H1 (cell line): ENCODE data around the gene OR6N2. TPM values are rescaled to one million over a fixed set of nuclear protein-coding genes. Genes with fewer than 3 reads are reported as not detected.

Source experiments
- CTCF ChIA-PET: fragments of 300-600 bp; sonication (Branson Sonifier 250); formaldehyde crosslinking; loops from one replicate; lab custom pipeline; 2021; ENCODE audit not compliant: partially characterized antibody; lab: Charles Lee
- POLR2A ChIA-PET: fragments of 300-600 bp; sonication (Branson Sonifier 250); formaldehyde crosslinking; loops from one replicate; lab custom pipeline; 2021; ENCODE audit warnings: inconsistent platforms; ENCODE audit not compliant: partially characterized antibody; lab: Charles Lee
- DNase-seq, 2 experiments: peaks; one replicate each; pipeline versions ENCODE4 v3.0.0 to v3.0.0-alpha.2; 2010 to 2022; ENCODE audit warnings: low spot score in 2 of 2, low read depth in 1 of 2, mixed read lengths in 1 of 2
- FAIRE-seq: peaks from 2 replicates; lab custom pipeline; 2011; peaks lifted over from hg19 to GRCh38; lab: Jason Lieb, UNC
- H2AFZ ChIP-seq: 2 replicates; pipeline ENCODE4 v1.8.1; 2012; ENCODE audit warnings: low read length, inconsistent platforms
- H2AK5ac ChIP-seq: 2 replicates; pipeline ENCODE4 v1.6.1; 2013; ENCODE audit warnings: low read depth, low read length
- H2BK120ac ChIP-seq: replicated peaks from 2 replicates; pipeline ENCODE3; 2013; ENCODE audit warnings: low read depth, low read length, inconsistent platforms
- H2BK12ac ChIP-seq: 2 replicates; pipeline ENCODE4 v1.6.1; 2013; ENCODE audit warnings: low read depth, low read length
- H2BK15ac ChIP-seq: 2 replicates; pipeline ENCODE4 v1.6.1; 2013; ENCODE audit warnings: low read length
- H2BK20ac ChIP-seq: 2 replicates; pipeline ENCODE4 v1.6.1; 2013; ENCODE audit warnings: low read length
- H2BK5ac ChIP-seq: 2 replicates; pipeline ENCODE4 v1.6.1; 2013; ENCODE audit warnings: low read depth, low read length
- H3K14ac ChIP-seq: 2 replicates; pipeline ENCODE4 v1.6.1; 2013; ENCODE audit warnings: inconsistent platforms; ENCODE audit not compliant: insufficient read length
- H3K18ac ChIP-seq: 2 replicates; pipeline ENCODE4 v1.6.1; 2013; ENCODE audit warnings: low read length; ENCODE audit errors: extremely low read depth
- H3K23ac ChIP-seq: 2 replicates; pipeline ENCODE4 v1.6.1; 2013; ENCODE audit warnings: inconsistent platforms; ENCODE audit not compliant: insufficient read length
- H3K23me2 ChIP-seq: 2 replicates; pipeline ENCODE4 v1.6.1; 2013; ENCODE audit warnings: low read depth, low read length
- H3K27ac ChIP-seq: 2 replicates; pipeline ENCODE4 v1.6.1; 2011; ENCODE audit warnings: low read depth, low read length, inconsistent platforms
- H3K27me3 ChIP-seq, 4 experiments: replicated peaks in 1 of 4; 1 replicate in 1 of 4; 2 replicates in 3 of 4; pipeline versions ENCODE4 v1.6.1 to v1.8.1; 2011 to 2013; ENCODE audit warnings: low read length in 3 of 4, mild to moderate bottlenecking in 3 of 4, inconsistent platforms in 2 of 4, mixed read lengths in 2 of 4, moderate library complexity in 1 of 4; ENCODE audit not compliant: control insufficient read depth in 3 of 4, insufficient read depth in 3 of 4; ENCODE audit errors: extremely low read depth in 1 of 4
- H3K36me3 ChIP-seq, 4 experiments: 2 replicates each; pipeline versions ENCODE4 v1.6.1 to v1.8.1; 2011 to 2013; ENCODE audit warnings: mild to moderate bottlenecking in 4 of 4, low read length in 3 of 4, moderate library complexity in 2 of 4, control low read depth in 1 of 4, inconsistent platforms in 1 of 4; ENCODE audit not compliant: insufficient read depth in 4 of 4, control insufficient read depth in 2 of 4
- H3K4ac ChIP-seq: replicated peaks from 2 replicates; pipeline ENCODE3; 2013; ENCODE audit warnings: low read length, low read depth, mixed read lengths, inconsistent platforms; ENCODE audit not compliant: insufficient read length
- H3K4me1 ChIP-seq, 4 experiments: replicated peaks in 1 of 4; 1 replicate in 1 of 4; 2 replicates in 3 of 4; pipeline versions ENCODE4 v1.6.1 to v1.8.1; 2011 to 2013; ENCODE audit warnings: low read length in 3 of 4, inconsistent platforms in 2 of 4, mixed read lengths in 1 of 4; ENCODE audit not compliant: insufficient read depth in 4 of 4, control insufficient read depth in 3 of 4
- H3K4me2 ChIP-seq, 2 experiments: 2 replicates each; pipeline versions ENCODE4 v1.6.1 to v1.8.1; 2011 to 2013; ENCODE audit warnings: low read depth in 2 of 2, low read length in 2 of 2, control low read depth in 1 of 2, inconsistent platforms in 1 of 2, mild to moderate bottlenecking in 1 of 2; ENCODE audit not compliant: insufficient read depth in 1 of 2
- H3K4me3 ChIP-seq, 4 experiments: fragments of 200-600, 300-600 bp in 1 of 4; sonication (generic), shearing (Covaris generic), sonication (Bioruptor Twin) in 1 of 4; 2 replicates each; pipeline versions ENCODE4 v1.5.1 to v1.8.1; 2011 to 2016; ENCODE audit warnings: low read length in 4 of 4, low read depth in 3 of 4, control low read depth in 2 of 4, inconsistent platforms in 2 of 4, mild to moderate bottlenecking in 2 of 4, mixed read lengths in 1 of 4, moderate library complexity in 1 of 4; ENCODE audit not compliant: insufficient read depth in 2 of 4; ENCODE audit errors: extremely low read depth in 1 of 4
- H3K56ac ChIP-seq: replicated peaks from 2 replicates; pipeline ENCODE3; 2013; ENCODE audit warnings: low read depth, mild to moderate bottlenecking, mixed read lengths, low read length, inconsistent platforms; ENCODE audit not compliant: insufficient read length
- H3K79me1 ChIP-seq: 2 replicates; pipeline ENCODE4 v1.6.1; 2013; ENCODE audit warnings: low read depth, low read length, control low read depth
- H3K79me2 ChIP-seq, 2 experiments: 2 replicates each; pipeline versions ENCODE4 v1.6.1 to v1.8.1; 2012 to 2013; ENCODE audit warnings: low read length in 2 of 2, mild to moderate bottlenecking in 2 of 2, inconsistent platforms in 1 of 2; ENCODE audit not compliant: insufficient read depth in 2 of 2, control insufficient read depth in 1 of 2
- H3K9ac ChIP-seq, 4 experiments: replicated peaks in 1 of 4; 1 replicate in 1 of 4; 2 replicates in 3 of 4; pipeline versions ENCODE4 v1.6.1 to v1.8.1; 2011 to 2013; ENCODE audit warnings: low read depth in 3 of 4, low read length in 3 of 4, control low read depth in 2 of 4, mild to moderate bottlenecking in 2 of 4, moderate library complexity in 2 of 4, inconsistent platforms in 1 of 4; ENCODE audit errors: extremely low read depth in 1 of 4
- H3K9me3 ChIP-seq, 2 experiments: 2 replicates each; pipeline versions ENCODE4 v1.6.1 to v1.8.1; 2012 to 2013; ENCODE audit warnings: mild to moderate bottlenecking in 2 of 2, moderate library complexity in 2 of 2, control low read depth in 1 of 2, inconsistent platforms in 1 of 2, low read depth in 1 of 2, low read length in 1 of 2, mixed read lengths in 1 of 2; ENCODE audit not compliant: insufficient read depth in 2 of 2
- H4K20me1 ChIP-seq, 2 experiments: replicated peaks in 1 of 2; 2 replicates each; pipeline versions ENCODE3 to v1.8.1; 2011 to 2013; ENCODE audit warnings: inconsistent platforms in 2 of 2, low read length in 2 of 2, mild to moderate bottlenecking in 1 of 2; ENCODE audit not compliant: insufficient read depth in 2 of 2, control insufficient read depth in 1 of 2
- H4K5ac ChIP-seq: 2 replicates; pipeline ENCODE4 v1.6.1; 2013; ENCODE audit warnings: low read length, low read depth, mixed read lengths, inconsistent platforms; ENCODE audit not compliant: insufficient read length
- H4K8ac ChIP-seq: 2 replicates; pipeline ENCODE4 v1.8.0; 2013; ENCODE audit warnings: mild to moderate bottlenecking, moderate library complexity, low read length, inconsistent platforms; ENCODE audit not compliant: insufficient read depth; ENCODE audit errors: extremely low read depth
- H4K91ac ChIP-seq: replicated peaks from 2 replicates; pipeline ENCODE3; 2013; ENCODE audit warnings: low read length, mixed read lengths, inconsistent platforms; ENCODE audit not compliant: insufficient read length
- BCL11A ChIP-seq, 2 experiments: IDR thresholded peaks; one replicate each; pipeline ENCODE4 v1.6.1; 2011; ENCODE audit warnings: low read depth in 2 of 2, low read length in 2 of 2, mild to moderate bottlenecking in 2 of 2
- EP300 ChIP-seq, 2 experiments: IDR thresholded peaks; 1 replicate in 1 of 2; 2 replicates in 1 of 2; pipeline ENCODE4 v1.6.1; 2011 to 2012; ENCODE audit warnings: low read depth in 2 of 2, low read length in 2 of 2, mild to moderate bottlenecking in 2 of 2, borderline replicate concordance in 1 of 2, inconsistent platforms in 1 of 2, moderate library complexity in 1 of 2
- GABPA ChIP-seq: IDR thresholded peaks from 2 replicates; pipeline ENCODE4 v1.6.1; 2011; ENCODE audit warnings: mild to moderate bottlenecking, low read length, moderate library complexity, borderline replicate concordance; ENCODE audit not compliant: insufficient read depth
- GTF2F1 ChIP-seq: IDR thresholded peaks from 2 replicates; pipeline ENCODE4 v1.6.1; 2012; ENCODE audit warnings: low read depth, low read length, improper control_type of control experiment, borderline replicate concordance
- JUN ChIP-seq: IDR thresholded peaks from 2 replicates; pipeline ENCODE4 v1.6.1; 2011; ENCODE audit warnings: low read depth, mild to moderate bottlenecking, improper control_type of control experiment, low read length
- KDM5A ChIP-seq: fragments of 200-600 bp; IDR thresholded peaks from 2 replicates; pipeline ENCODE4 v1.7.1; 2012; ENCODE audit warnings: mild to moderate bottlenecking, low read length, inconsistent platforms, mixed read lengths
- PHF8 ChIP-seq: fragments of 200-600 bp; sonication (generic); conservative IDR thresholded peaks from 2 replicates; pipeline ENCODE4 v1.7.1; 2012; ENCODE audit warnings: low read depth, mild to moderate bottlenecking, inconsistent platforms, low read length, moderate library complexity
- WGBS, 2 experiments: shearing (Covaris generic) in 1 of 2; methylation state at CpG; one replicate each; pipeline versions ENCODE4 v1.1.6 to v1.1.7; 2013 to 2015; ENCODE audit warnings: low lambda C conversion rate in 2 of 2, mixed read lengths in 2 of 2, inconsistent platforms in 1 of 2, low coverage in 1 of 2, missing lambda C conversion rate in 1 of 2; ENCODE audit not compliant: insufficient replicate concordance in 2 of 2, insufficient coverage in 1 of 2, insufficient read length in 1 of 2; ENCODE audit errors: extremely low coverage in 1 of 2, missing lambda C conversion rate in 1 of 2; 5-methylcytosine and 5-hydroxymethylcytosine counted together
- polyA plus RNA-seq, 7 experiments: library from polyadenylated mRNA; depleted of rRNA in 3 of 7; stranded (reverse) in 5 of 7; unstranded in 2 of 7; fragments of >200 nt in 5 of 7; fragments of 200-250 nt in 2 of 7; gene quantifications; 1 replicate in 5 of 7; 2 replicates in 1 of 7; 4 replicates in 1 of 7; pipeline versions ENCODE4 v1.2.1 to v1.2.3, GENCODE V29; 2011 to 2013; ENCODE audit warnings: missing spikeins in 2 of 7, mixed read lengths in 2 of 7
- total RNA-seq: library from RNA; stranded (reverse); fragmentation: NEBNext Ultra II Directional; extraction: Animal tissue kit (Norgen Biotek cat#: 25700); gene quantifications from 2 replicates; pipeline ENCODE4 v1.2.1, GENCODE V29; 2021
- TF ChIP-seq, protein P1 (sequence below), 3 experiments: IDR thresholded peaks; 1 replicate in 2 of 3; 2 replicates in 1 of 3; pipeline versions ENCODE4 v1.5.1 to v1.6.1; 2011; ENCODE audit warnings: low read length in 3 of 3, mild to moderate bottlenecking in 3 of 3, inconsistent platforms in 2 of 3, low read depth in 1 of 3, moderate library complexity in 1 of 3; ENCODE audit not compliant: insufficient read depth in 1 of 3; ENCODE audit errors: control extremely low read depth in 1 of 3
- TF ChIP-seq, protein P2 (sequence below): IDR thresholded peaks from 2 replicates; pipeline ENCODE4 v1.6.1; 2012; ENCODE audit warnings: inconsistent platforms

Gene OR6N2
- total and polyA plus RNA-seq, 2 of the 8 experiments (the other 6 are each of a cell fraction or from before 2014, with no cell fraction given) = not detected

DNA sequence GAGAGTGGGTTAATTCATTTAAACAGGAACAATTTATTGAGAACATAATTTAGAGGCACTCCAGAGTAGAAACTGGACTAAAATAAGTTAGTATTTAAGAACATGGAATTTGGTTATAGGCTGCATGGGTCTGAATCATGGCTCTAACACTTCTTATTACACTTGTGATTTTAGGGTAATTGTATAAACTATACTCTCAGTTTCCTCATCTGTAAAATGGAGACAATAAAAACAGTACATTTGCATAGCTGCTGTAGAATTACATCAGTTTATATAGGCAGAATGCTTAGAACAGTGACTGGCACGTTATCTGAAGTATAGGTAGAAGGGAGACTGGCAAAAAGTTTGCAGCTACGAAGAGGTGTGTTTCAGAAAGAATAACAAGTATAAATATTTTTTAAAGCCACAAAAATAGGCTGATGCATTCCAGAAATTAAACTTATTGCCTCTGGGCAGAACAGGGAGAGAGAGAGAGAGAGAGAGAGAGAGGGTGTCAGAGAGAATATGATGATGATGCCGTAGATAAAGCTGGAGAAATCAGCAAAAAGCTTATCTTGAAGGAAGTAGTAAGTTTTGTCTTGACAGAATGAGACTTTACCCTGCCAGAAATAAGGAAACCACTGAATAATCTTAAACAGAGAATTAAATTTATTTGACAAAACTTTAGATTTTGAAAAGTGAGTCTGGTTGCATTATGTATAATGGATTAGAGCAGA, 52.3 kb downstream of the OR6N2 start:
- Histone ChIP-seq H4K8ac (no peak overlapping the region), H3K23me2 (no peaks in the 10 kb centered on the region), H3K4me1 (no peaks in the 10 kb centered on the region), H4K91ac (no peak overlapping the region), H2BK120ac (no peak overlapping the region), H3K56ac (no peak overlapping the region), H2AK5ac (no peak overlapping the region), H2BK12ac (no peak overlapping the region), H4K20me1 (no peaks in the 10 kb centered on the region), H3K9me3 (no peaks in the 10 kb centered on the region), H3K23ac (no peak overlapping the region), H3K4me2 (no peak overlapping the region), H3K79me2 (no peaks in the 10 kb centered on the region), H3K36me3 (no peaks in the 10 kb centered on the region), H3K9ac (no peak overlapping the region), H2AFZ (no peak overlapping the region), H4K5ac (no peak overlapping the region), H2BK15ac (no peak overlapping the region), H3K4ac (no peak overlapping the region), H3K4me3 (no peak overlapping the region), H3K27me3 (no peaks in the 10 kb centered on the region), H2BK5ac (no peak overlapping the region), H3K27ac (no peak overlapping the region), H3K79me1 (no peaks in the 10 kb centered on the region), H3K14ac (no peak overlapping the region), H2BK20ac (no peak overlapping the region), H3K18ac (no peak overlapping the region)
- DNase-seq (no peak), FAIRE-seq (no peak)
- POLR2A ChIA-PET = no interaction called here
- WGBS, 2 experiments = 81% methylated on average over 3 of the region's 3 CpGs; no CpG with 5 or more reads in 1 of the 2 experiments
- CTCF ChIA-PET = interaction anchor here (0.6 to 1.2 kb wide), 4 partner anchors 16 to 345 kb away, joined by 3 to 5 read pairs (median 3); no protein-coding TSS in a partner anchor
- TF ChIP-seq GABPA (no peak), PHF8 (no peak), EP300 (IDR thresholded peaks at IDR 0.05; ENCODE audit: borderline replicate concordance in 1 of 2, low read depth in 2 of 2, low read length in 2 of 2) (no peak), GTF2F1 (no peak), BCL11A (IDR thresholded peaks at IDR 0.05; ENCODE audit: low read depth in 2 of 2, low read length in 2 of 2) (no peak), JUN (no peak), KDM5A (no peak)
- TF ChIP-seq, protein P1, sequence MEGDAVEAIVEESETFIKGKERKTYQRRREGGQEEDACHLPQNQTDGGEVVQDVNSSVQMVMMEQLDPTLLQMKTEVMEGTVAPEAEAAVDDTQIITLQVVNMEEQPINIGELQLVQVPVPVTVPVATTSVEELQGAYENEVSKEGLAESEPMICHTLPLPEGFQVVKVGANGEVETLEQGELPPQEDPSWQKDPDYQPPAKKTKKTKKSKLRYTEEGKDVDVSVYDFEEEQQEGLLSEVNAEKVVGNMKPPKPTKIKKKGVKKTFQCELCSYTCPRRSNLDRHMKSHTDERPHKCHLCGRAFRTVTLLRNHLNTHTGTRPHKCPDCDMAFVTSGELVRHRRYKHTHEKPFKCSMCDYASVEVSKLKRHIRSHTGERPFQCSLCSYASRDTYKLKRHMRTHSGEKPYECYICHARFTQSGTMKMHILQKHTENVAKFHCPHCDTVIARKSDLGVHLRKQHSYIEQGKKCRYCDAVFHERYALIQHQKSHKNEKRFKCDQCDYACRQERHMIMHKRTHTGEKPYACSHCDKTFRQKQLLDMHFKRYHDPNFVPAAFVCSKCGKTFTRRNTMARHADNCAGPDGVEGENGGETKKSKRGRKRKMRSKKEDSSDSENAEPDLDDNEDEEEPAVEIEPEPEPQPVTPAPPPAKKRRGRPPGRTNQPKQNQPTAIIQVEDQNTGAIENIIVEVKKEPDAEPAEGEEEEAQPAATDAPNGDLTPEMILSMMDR (IDR thresholded peaks at IDR 0.05; ENCODE audit: control extremely low read depth in 1 of 3, insufficient read depth in 1 of 3, low read depth in 1 of 3, low read length in 3 of 3) = no peak
- TF ChIP-seq, protein P2, sequence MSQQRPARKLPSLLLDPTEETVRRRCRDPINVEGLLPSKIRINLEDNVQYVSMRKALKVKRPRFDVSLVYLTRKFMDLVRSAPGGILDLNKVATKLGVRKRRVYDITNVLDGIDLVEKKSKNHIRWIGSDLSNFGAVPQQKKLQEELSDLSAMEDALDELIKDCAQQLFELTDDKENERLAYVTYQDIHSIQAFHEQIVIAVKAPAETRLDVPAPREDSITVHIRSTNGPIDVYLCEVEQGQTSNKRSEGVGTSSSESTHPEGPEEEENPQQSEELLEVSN = no peak
